ENCODE measurements around the gene RCHY1.

- TF ChIP-seq CTCF (conservative IDR thresholded peaks at IDR 0.05; ENCODE audit: low read depth in 2 of 2) (no peak), EZH2 (IDR thresholded peaks at IDR 0.05; ENCODE audit: low read depth, unreplicated experiment) (no peak), CREB1 (CRISPR knock-in tag; IDR thresholded peaks at IDR 0.05; ENCODE audit: low read depth) (no peak), JUNB (IDR thresholded peaks at IDR 0.05; ENCODE audit: unreplicated experiment) (no peak), REST (IDR thresholded peaks at IDR 0.05; ENCODE audit: unreplicated experiment) (no peak), EZH2phosphoT487 (IDR thresholded peaks at IDR 0.05; ENCODE audit: unreplicated experiment) (no peak), POLR2AphosphoS5 (IDR thresholded peaks at IDR 0.05; ENCODE audit: low read depth) (no peak), ZNF114 (CRISPR knock-in tag; IDR thresholded peaks at IDR 0.05) (no peak)
Measured at GRCh38 chr4:75477201-75477600, 37.0 kb downstream of the RCHY1 start.
